Keratinocyte (primary cell): ENCODE measurements around the gene ZBED6. TPM values are rescaled to one million over a fixed set of nuclear protein-coding genes. Genes with fewer than 3 reads are reported as not detected.

Source experiments
- DNase-seq: peaks from one replicate; pipeline ENCODE4 v3.0.0-alpha.2; 2011; ENCODE audit warnings: low read depth, missing footprints, low spot score
- FAIRE-seq: peaks from 2 replicates; lab custom pipeline; 2011; peaks lifted over from hg19 to GRCh38; lab: Jason Lieb, UNC
- H2AFZ ChIP-seq: 2 replicates; pipeline ENCODE4 v1.6.0; 2012; ENCODE audit warnings: low read length, control low read depth, inconsistent platforms; ENCODE audit not compliant: control insufficient read depth
- H3K27ac ChIP-seq: 2 replicates; pipeline ENCODE4 v1.5.1; 2011; ENCODE audit warnings: low read length; ENCODE audit not compliant: control insufficient read depth, insufficient read depth
- H3K27me3 ChIP-seq: 3 replicates; pipeline ENCODE4 v1.6.0; 2011; ENCODE audit warnings: low read length; ENCODE audit not compliant: control insufficient read depth, insufficient read depth; ENCODE audit errors: extremely low read depth
- H3K36me3 ChIP-seq, 2 experiments: 2 replicates in 1 of 2; 3 replicates in 1 of 2; pipeline ENCODE4 v1.5.1; 2011; ENCODE audit warnings: low read length in 2 of 2, mild to moderate bottlenecking in 1 of 2; ENCODE audit not compliant: control insufficient read depth in 2 of 2, insufficient read depth in 2 of 2; ENCODE audit errors: extremely low read depth in 1 of 2
- H3K4me1 ChIP-seq: 3 replicates; pipeline ENCODE4 v1.5.1; 2011; ENCODE audit warnings: low read length; ENCODE audit not compliant: control insufficient read depth, insufficient read depth; ENCODE audit errors: extremely low read depth
- H3K4me2 ChIP-seq: 3 replicates; pipeline ENCODE4 v1.6.0; 2011; ENCODE audit warnings: low read depth, low read length; ENCODE audit not compliant: control insufficient read depth, insufficient read depth; ENCODE audit errors: extremely low read depth
- H3K4me3 ChIP-seq, 3 experiments: fragments of 200-600 bp in 1 of 3; sonication (generic) in 1 of 3; 2 replicates in 2 of 3; 3 replicates in 1 of 3; pipeline ENCODE4 v1.5.1; 2011 to 2016; ENCODE audit warnings: low read length in 3 of 3, mild to moderate bottlenecking in 3 of 3, control low read depth in 2 of 3, inconsistent platforms in 1 of 3, low read depth in 1 of 3, mixed read lengths in 1 of 3, mixed run types in 1 of 3, moderate library complexity in 1 of 3; ENCODE audit not compliant: control insufficient read depth in 2 of 3, insufficient read depth in 2 of 3; ENCODE audit errors: extremely low read depth in 1 of 3
- H3K79me2 ChIP-seq: 2 replicates; pipeline ENCODE4 v1.6.0; 2012; ENCODE audit warnings: low read length; ENCODE audit not compliant: control insufficient read depth, insufficient read depth
- H3K9ac ChIP-seq: 3 replicates; pipeline ENCODE4 v1.6.0; 2011; ENCODE audit warnings: low read length; ENCODE audit not compliant: control insufficient read depth, insufficient read depth; ENCODE audit errors: extremely low read depth
- H3K9me1 ChIP-seq: 3 replicates; pipeline ENCODE4 v1.6.0; 2011; ENCODE audit warnings: low read length; ENCODE audit not compliant: control insufficient read depth, insufficient read depth; ENCODE audit errors: extremely low read depth
- H3K9me3 ChIP-seq: 2 replicates; pipeline ENCODE4 v1.5.1; 2012; ENCODE audit warnings: low read depth, low read length; ENCODE audit not compliant: control insufficient read depth
- H4K20me1 ChIP-seq: 3 replicates; pipeline ENCODE4 v1.6.0; 2011; ENCODE audit warnings: low read length; ENCODE audit not compliant: control insufficient read depth, insufficient read depth; ENCODE audit errors: extremely low read depth
- EZH2 ChIP-seq: IDR thresholded peaks from one replicate; pipeline ENCODE4 v1.6.1; 2012; ENCODE audit warnings: inconsistent platforms, mild to moderate bottlenecking, low read length, moderate library complexity
- dilution Hi-C: fragments of 300-500 bp; cut with MboI; formaldehyde crosslinking; loops from one replicate; pipeline ENCODE4 v1.7.0; 2020; ENCODE audit warnings: low sequenced_read_pairs; ENCODE audit not compliant: extremely low pct_ligation_motif_present
- polyA plus RNA-seq, 5 experiments: library from polyadenylated mRNA; depleted of rRNA in 3 of 5; stranded (reverse) in 3 of 5; stranded (forward) in 1 of 5; unstranded in 1 of 5; fragments of >200 nt; gene quantifications; 1 replicate in 1 of 5; 2 replicates in 3 of 5; 3 replicates in 1 of 5; pipeline versions ENCODE4 v1.2.1 to v1.2.3, GENCODE V29; 2011 to 2012; ENCODE audit warnings: missing spikeins in 2 of 5, low read depth in 1 of 5, low replicate concordance in 1 of 5
- TF ChIP-seq, protein P1 (sequence below), 3 experiments: IDR thresholded peaks in 1 of 3; conservative IDR thresholded peaks in 1 of 3; optimal IDR thresholded peaks in 1 of 3; 2 replicates in 2 of 3; 3 replicates in 1 of 3; pipeline versions ENCODE3 to v1.5.1; 2011; ENCODE audit warnings: low read length in 3 of 3, mild to moderate bottlenecking in 3 of 3, moderate library complexity in 2 of 3, control low read depth in 1 of 3, inconsistent platforms in 1 of 3; ENCODE audit not compliant: insufficient read depth in 2 of 3; ENCODE audit errors: extremely low read depth in 1 of 3

Gene ZBED6
- polyA plus RNA-seq, 1 donor (not counting 4 experiments of a cell fraction or from before 2014, with no cell fraction given) = 8.9 TPM

DNA sequence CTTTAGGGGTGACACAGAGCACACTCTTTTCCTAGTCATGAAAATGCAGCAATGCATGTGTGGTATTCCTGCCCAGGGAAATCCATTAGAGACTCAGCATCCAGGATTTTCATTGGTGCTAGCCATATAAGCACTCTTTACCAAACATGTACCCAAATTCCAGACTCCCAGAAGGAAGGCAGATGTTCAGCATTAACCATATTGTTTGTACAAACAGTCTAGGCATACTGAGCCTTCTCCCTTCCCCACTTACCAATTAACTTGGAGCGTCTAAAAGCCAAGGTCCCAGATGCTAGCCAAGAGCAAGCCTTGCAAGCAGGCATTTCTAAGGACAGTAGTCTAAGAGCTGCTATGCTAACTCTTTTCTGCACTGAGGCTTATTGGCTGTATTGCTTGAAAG, 27.9 kb downstream of the ZBED6 start:
- TF ChIP-seq, protein P1, sequence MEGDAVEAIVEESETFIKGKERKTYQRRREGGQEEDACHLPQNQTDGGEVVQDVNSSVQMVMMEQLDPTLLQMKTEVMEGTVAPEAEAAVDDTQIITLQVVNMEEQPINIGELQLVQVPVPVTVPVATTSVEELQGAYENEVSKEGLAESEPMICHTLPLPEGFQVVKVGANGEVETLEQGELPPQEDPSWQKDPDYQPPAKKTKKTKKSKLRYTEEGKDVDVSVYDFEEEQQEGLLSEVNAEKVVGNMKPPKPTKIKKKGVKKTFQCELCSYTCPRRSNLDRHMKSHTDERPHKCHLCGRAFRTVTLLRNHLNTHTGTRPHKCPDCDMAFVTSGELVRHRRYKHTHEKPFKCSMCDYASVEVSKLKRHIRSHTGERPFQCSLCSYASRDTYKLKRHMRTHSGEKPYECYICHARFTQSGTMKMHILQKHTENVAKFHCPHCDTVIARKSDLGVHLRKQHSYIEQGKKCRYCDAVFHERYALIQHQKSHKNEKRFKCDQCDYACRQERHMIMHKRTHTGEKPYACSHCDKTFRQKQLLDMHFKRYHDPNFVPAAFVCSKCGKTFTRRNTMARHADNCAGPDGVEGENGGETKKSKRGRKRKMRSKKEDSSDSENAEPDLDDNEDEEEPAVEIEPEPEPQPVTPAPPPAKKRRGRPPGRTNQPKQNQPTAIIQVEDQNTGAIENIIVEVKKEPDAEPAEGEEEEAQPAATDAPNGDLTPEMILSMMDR (optimal IDR thresholded peaks at IDR 0.05 in 1 of 3, IDR thresholded peaks at IDR 0.05 in 1 of 3, conservative IDR thresholded peaks at IDR 0.05 in 1 of 3; ENCODE audit: extremely low read depth in 1 of 3, insufficient read depth in 2 of 3, low read length in 3 of 3) = no peak
- no peak for TF ChIP-seq EZH2
- DNase-seq (no peak), FAIRE-seq (no peak)
- H3K4me3 ChIP-seq = no peak overlapping the region
- dilution Hi-C loops = no loop called here
- H3K4me2 ChIP-seq = no peak overlapping the region
- no peaks in the 10 kb centered on the region for H3K9me1 ChIP-seq
- H3K9me3 ChIP-seq = no peaks in the 10 kb centered on the region
- H4K20me1 ChIP-seq = peaks cover 5% of the 10 kb centered on the region
- H3K4me1 ChIP-seq = no peaks in the 10 kb centered on the region
- H3K9ac ChIP-seq = no peak overlapping the region
- no peak overlapping the region for H2AFZ ChIP-seq
- peaks cover 28 to 46% of the 10 kb centered on the region in 2 experiments for H3K36me3 ChIP-seq
- peaks cover 61% of the 10 kb centered on the region for H3K79me2 ChIP-seq
- H3K27me3 ChIP-seq = no peaks in the 10 kb centered on the region
- H3K27ac ChIP-seq = no peak overlapping the region

DNA sequence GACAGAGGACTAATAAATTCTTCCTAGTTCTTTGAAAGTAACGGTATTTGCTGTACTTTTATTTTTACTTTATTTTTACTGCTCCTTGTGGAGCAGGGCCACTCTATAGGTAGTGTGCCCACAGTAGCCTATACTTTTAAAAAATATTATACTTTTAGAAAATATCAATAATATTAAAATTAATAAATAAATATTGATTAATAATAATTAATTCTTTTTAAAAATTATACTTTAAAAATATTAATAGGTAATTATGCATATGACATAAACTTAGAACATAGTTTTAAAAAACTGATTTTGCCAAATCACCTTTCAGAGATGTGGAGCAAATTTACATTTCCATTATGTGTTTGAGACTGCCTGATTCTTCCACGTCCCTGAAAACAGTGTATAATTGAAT, 30.8 kb downstream of the ZBED6 start:
- FAIRE-seq (no peak), DNase-seq (no peak)
- TF ChIP-seq EZH2 = no peak
- TF ChIP-seq, protein P1 (optimal IDR thresholded peaks at IDR 0.05 in 1 of 3, IDR thresholded peaks at IDR 0.05 in 1 of 3, conservative IDR thresholded peaks at IDR 0.05 in 1 of 3; ENCODE audit: extremely low read depth in 1 of 3, insufficient read depth in 2 of 3, low read length in 3 of 3) = no peak
- no peaks in the 10 kb centered on the region for H3K9me3 ChIP-seq
- no peak overlapping the region for H3K4me2 ChIP-seq
- H3K4me3 ChIP-seq = no peak overlapping the region
- H3K9ac ChIP-seq = no peak overlapping the region
- H3K79me2 ChIP-seq = peaks cover 45% of the 10 kb centered on the region
- dilution Hi-C loops = no loop called here
- H4K20me1 ChIP-seq = peaks cover 8% of the 10 kb centered on the region
- no peak overlapping the region for H3K27ac ChIP-seq
- H3K4me1 ChIP-seq = no peaks in the 10 kb centered on the region
- H3K36me3 ChIP-seq = peaks cover 29 to 35% of the 10 kb centered on the region in 2 experiments
- no peaks in the 10 kb centered on the region for H3K27me3 ChIP-seq
- no peaks in the 10 kb centered on the region for H3K9me1 ChIP-seq
- no peak overlapping the region for H2AFZ ChIP-seq
